OCI-LY3 (cell line): ENCODE results near the gene SAMSN1.

ENCODE experiments used
- CTCF ChIP-seq: fragments of 200-600, 300-600 bp; sonication (generic); IDR thresholded peaks from 2 replicates; pipeline ENCODE4 v1.5.1; 2014; ENCODE audit warnings: antibody characterized with exemption, low read length, low read depth
- EZH2phosphoT487 ChIP-seq: fragments of 200-600 bp; shearing (Covaris generic); IDR thresholded peaks from 2 replicates; pipeline ENCODE4 v1.6.1; 2018; ENCODE audit warnings: antibody characterized with exemption, mixed run types, low read depth

- no peak for TF ChIP-seq CTCF
- no peak for TF ChIP-seq EZH2phosphoT487
Measured at GRCh38 chr21:14480411-14481031, 65.6 kb downstream of the SAMSN1 start.
